Measurements from ENCODE around the gene UBLCP1. TPM values are rescaled to one million over a fixed set of nuclear protein-coding genes. Genes with fewer than 3 reads are reported as not detected.
A peak's percentile ranks its signal among the peaks of the same experiment; 100 is the strongest.
"Not testable (repeated sequence)": the region's sequence is repeated elsewhere in the genome, so short reads cannot be mapped to it uniquely, and the experiment has no call there.

The UBLCP1 gene
- total RNA-seq, 1 experiment from 2014 or later: 8.9 TPM

DNA sequence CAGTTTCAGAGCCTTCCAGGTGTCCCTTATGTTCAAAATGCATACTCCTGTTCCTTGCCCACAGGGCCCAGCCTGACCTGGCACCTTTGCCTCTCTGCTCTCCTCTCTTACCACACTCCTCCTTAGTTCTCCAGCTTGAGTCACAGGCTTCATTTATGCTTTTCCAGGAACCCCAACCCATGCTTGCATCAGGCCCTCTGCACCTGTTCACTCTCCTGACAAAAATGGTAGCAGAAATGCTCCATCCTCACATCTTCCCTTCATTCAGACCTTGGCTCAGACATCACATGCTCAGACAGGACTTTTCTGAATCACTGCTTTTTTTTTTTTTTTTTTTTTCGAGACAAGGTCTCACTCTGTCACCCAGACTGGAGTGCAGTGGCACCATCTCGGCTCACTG is 38.6 kb upstream of the UBLCP1 start:
- TF ChIP-seq, protein P1, sequence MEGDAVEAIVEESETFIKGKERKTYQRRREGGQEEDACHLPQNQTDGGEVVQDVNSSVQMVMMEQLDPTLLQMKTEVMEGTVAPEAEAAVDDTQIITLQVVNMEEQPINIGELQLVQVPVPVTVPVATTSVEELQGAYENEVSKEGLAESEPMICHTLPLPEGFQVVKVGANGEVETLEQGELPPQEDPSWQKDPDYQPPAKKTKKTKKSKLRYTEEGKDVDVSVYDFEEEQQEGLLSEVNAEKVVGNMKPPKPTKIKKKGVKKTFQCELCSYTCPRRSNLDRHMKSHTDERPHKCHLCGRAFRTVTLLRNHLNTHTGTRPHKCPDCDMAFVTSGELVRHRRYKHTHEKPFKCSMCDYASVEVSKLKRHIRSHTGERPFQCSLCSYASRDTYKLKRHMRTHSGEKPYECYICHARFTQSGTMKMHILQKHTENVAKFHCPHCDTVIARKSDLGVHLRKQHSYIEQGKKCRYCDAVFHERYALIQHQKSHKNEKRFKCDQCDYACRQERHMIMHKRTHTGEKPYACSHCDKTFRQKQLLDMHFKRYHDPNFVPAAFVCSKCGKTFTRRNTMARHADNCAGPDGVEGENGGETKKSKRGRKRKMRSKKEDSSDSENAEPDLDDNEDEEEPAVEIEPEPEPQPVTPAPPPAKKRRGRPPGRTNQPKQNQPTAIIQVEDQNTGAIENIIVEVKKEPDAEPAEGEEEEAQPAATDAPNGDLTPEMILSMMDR (conservative IDR thresholded peaks at IDR 0.05; ENCODE audit: low read depth, low read length): no peak
- no peak overlapping the region for H3K9ac ChIP-seq (ENCODE audit: low read length)
- H3K4me3 ChIP-seq (ENCODE audit: low read length): no peak overlapping the region
- no peaks in the 10 kb centered on the region for H3K9me3 ChIP-seq (ENCODE audit: low read length)
- H3K27me3 ChIP-seq (ENCODE audit: low read length): no peaks in the 10 kb centered on the region
- H3K36me3 ChIP-seq (ENCODE audit: low read depth, low read length): no peaks in the 10 kb centered on the region
- BruUV-seq (replicated peaks): no TSS peak
- POLR2A ChIA-PET (ENCODE audit: unreplicated experiment): no interaction called here
- H3K4me2 ChIP-seq (ENCODE audit: low read length): no peak overlapping the region
- peaks cover 6% of the 10 kb centered on the region for H3K4me1 ChIP-seq (ENCODE audit: insufficient read depth, low read length)
- intact Hi-C loops (cut with micrococcal nuclease): no loop called here
- CTCF ChIA-PET: no interaction called here
- H2AFZ ChIP-seq (ENCODE audit: low read length): no peak overlapping the region
- DNase-seq (no peak), ATAC-seq (no peak)
- H3K79me2 ChIP-seq (ENCODE audit: low read length): no peaks in the 10 kb centered on the region
- no peaks in the 10 kb centered on the region for H4K20me1 ChIP-seq (ENCODE audit: low read length)
- H3F3A ChIP-seq (ENCODE audit: low read length, unreplicated experiment): no peaks in the 10 kb centered on the region
- no peaks in the 10 kb centered on the region for H3K9me2 ChIP-seq (replicated peaks; ENCODE audit: low read length)
- H3K27ac ChIP-seq (ENCODE audit: low read length): no peak overlapping the region

- H3K4me3 ChIP-seq (ENCODE audit: low read length): no peak overlapping the region
- no peaks in the 10 kb centered on the region for H3K36me3 ChIP-seq (ENCODE audit: low read depth, low read length)
- intact Hi-C loops (cut with micrococcal nuclease): no loop called here
- POLR2A ChIA-PET (ENCODE audit: unreplicated experiment): no interaction called here
- no peak overlapping the region for H3K27ac ChIP-seq (ENCODE audit: low read length)
- H3K4me1 ChIP-seq (ENCODE audit: insufficient read depth, low read length): peaks cover 6% of the 10 kb centered on the region
- no peaks in the 10 kb centered on the region for H3K9me3 ChIP-seq (ENCODE audit: low read length)
- no peak overlapping the region for H2AFZ ChIP-seq (ENCODE audit: low read length)
- H3F3A ChIP-seq (ENCODE audit: low read length, unreplicated experiment): no peaks in the 10 kb centered on the region
- no peaks in the 10 kb centered on the region for H3K79me2 ChIP-seq (ENCODE audit: low read length)
- TF ChIP-seq, protein P1 (conservative IDR thresholded peaks at IDR 0.05; ENCODE audit: low read depth, low read length): no peak
- no peak for TF ChIP-seq EZH2 (IDR thresholded peaks at IDR 0.05; ENCODE audit: low read length, unreplicated experiment)
- no peak for TF ChIP-seq EZH2phosphoT487 (IDR thresholded peaks at IDR 0.05; ENCODE audit: borderline replicate concordance, low read length)
- H3K4me2 ChIP-seq (ENCODE audit: low read length): no peak overlapping the region
- H4K20me1 ChIP-seq (ENCODE audit: low read length): no peaks in the 10 kb centered on the region
- CTCF ChIA-PET: no interaction called here
- no peaks in the 10 kb centered on the region for H3K9me2 ChIP-seq (replicated peaks; ENCODE audit: low read length)
- no peak overlapping the region for H3K9ac ChIP-seq (ENCODE audit: low read length)
- BruUV-seq (replicated peaks): no TSS peak
- ATAC-seq: no peak
- H3K27me3 ChIP-seq (ENCODE audit: low read length): no peaks in the 10 kb centered on the region
- DNase-seq: no peak
Observed at GRCh38 chr5:159226451-159226850, 36.6 kb upstream of the UBLCP1 start.

DNA sequence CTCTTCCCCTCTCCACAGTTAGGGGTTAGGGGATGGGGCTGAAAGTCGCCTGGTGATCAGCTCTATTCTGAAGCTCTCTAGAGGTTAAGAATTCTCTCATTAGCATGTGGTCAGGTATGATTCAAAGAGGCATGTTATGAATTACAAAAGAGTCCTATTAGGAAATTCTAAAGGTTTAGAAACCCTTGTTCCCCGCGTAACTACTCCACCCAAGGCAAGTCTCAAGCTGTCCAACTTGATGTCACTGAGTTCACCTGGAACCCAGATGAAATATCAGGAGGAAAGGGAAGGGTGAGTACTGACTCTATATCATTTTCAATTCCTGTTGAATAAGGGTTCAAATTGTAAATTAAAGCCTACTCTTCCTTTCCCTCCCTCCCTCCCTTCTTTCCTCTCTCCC is 35.6 kb upstream of the UBLCP1 start:
- Histone ChIP-seq H3K36me3 (ENCODE audit: low read depth, low read length) (no peaks in the 10 kb centered on the region), H3K4me1 (ENCODE audit: insufficient read depth, low read length) (peaks cover 6% of the 10 kb centered on the region), H3K79me2 (ENCODE audit: low read length) (no peaks in the 10 kb centered on the region), H3K9ac (ENCODE audit: low read length) (no peak overlapping the region), H3K4me2 (ENCODE audit: low read length) (no peak overlapping the region), H3K4me3 (ENCODE audit: low read length) (no peak overlapping the region), H3K27ac (ENCODE audit: low read length) (no peak overlapping the region), H3K9me2 (replicated peaks; ENCODE audit: low read length) (no peaks in the 10 kb centered on the region), H3K27me3 (ENCODE audit: low read length) (no peaks in the 10 kb centered on the region), H3K9me3 (ENCODE audit: low read length) (no peaks in the 10 kb centered on the region), H3F3A (ENCODE audit: low read length, unreplicated experiment) (no peaks in the 10 kb centered on the region), H2AFZ (ENCODE audit: low read length) (no peak overlapping the region), H4K20me1 (ENCODE audit: low read length) (no peaks in the 10 kb centered on the region)
- ChIA-PET POLR2A (ENCODE audit: unreplicated experiment) (no interaction called here), CTCF (no interaction called here)
- intact Hi-C loops (cut with micrococcal nuclease): no loop called here
- DNase-seq (no peak), ATAC-seq (no peak)
- no TSS peak for BruUV-seq (replicated peaks)
- TF ChIP-seq EZH2 (IDR thresholded peaks at IDR 0.05; ENCODE audit: low read length, unreplicated experiment) (no peak), EZH2phosphoT487 (IDR thresholded peaks at IDR 0.05; ENCODE audit: borderline replicate concordance, low read length) (no peak)
- TF ChIP-seq, protein P1 (conservative IDR thresholded peaks at IDR 0.05; ENCODE audit: low read depth, low read length): no peak

DNA sequence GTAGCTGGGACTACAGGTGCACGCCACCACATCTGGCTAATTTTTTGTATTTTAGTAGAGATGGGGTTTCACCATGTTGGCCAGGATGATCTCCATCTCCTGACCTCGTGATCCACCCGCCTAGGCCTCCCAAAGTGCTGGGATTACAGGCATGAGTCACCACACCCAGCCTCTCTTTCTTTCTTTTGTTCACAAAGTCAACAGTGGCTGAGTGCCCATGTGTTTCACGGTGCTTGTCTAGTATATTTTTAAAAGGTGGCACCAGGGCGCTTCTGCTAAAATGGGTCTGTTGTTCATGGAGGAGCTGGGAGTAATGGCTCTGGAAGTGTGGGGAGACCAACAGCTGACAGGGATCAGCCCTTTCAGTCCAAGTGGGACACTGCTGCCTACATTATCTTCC is 35.0 kb upstream of the UBLCP1 start:
- DNase-seq (peak; percentile 73), ATAC-seq (peak; percentile 90)
- H3K4me1 ChIP-seq (ENCODE audit: insufficient read depth, low read length); H3K9me3 ChIP-seq (ENCODE audit: low read length); H3F3A ChIP-seq (ENCODE audit: low read length, unreplicated experiment); CTCF ChIA-PET; H3K9me2 ChIP-seq (replicated peaks; ENCODE audit: low read length); H3K36me3 ChIP-seq (ENCODE audit: low read depth, low read length); POLR2A ChIA-PET (ENCODE audit: unreplicated experiment); BruUV-seq (replicated peaks); H3K79me2 ChIP-seq (ENCODE audit: low read length); H3K27me3 ChIP-seq (ENCODE audit: low read length); intact Hi-C loops (cut with micrococcal nuclease); H4K20me1 ChIP-seq (ENCODE audit: low read length); H3K9ac ChIP-seq (ENCODE audit: low read length); H3K4me3 ChIP-seq (ENCODE audit: low read length): not testable (repeated sequence)
- H3K4me2 ChIP-seq (ENCODE audit: low read length): peak overlapping the region; percentile 44
- peak overlapping the region; percentile 66 for H2AFZ ChIP-seq (ENCODE audit: low read length)
- peak overlapping the region; percentile 32; the same call in 1 of the 2 replicates for H3K27ac ChIP-seq (ENCODE audit: low read length)
